A673 (cell line): ENCODE data around the gene CIC. TPM values are rescaled to one million over a fixed set of nuclear protein-coding genes. Genes with fewer than 3 reads are reported as not detected.
A peak's percentile ranks its signal among the peaks of the same experiment; 100 is the strongest.

Experiments used
- BruUV-seq: library from RNA; stranded (reverse); fragments of 400-500 nt; replicated peaks from 2 replicates; lab custom pipeline; 2021; lab: Mats Ljungman, UMichigan
- CTCF ChIA-PET: fragments of 300-600 bp; sonication (Branson Sonifier 250); formaldehyde crosslinking; loops from one replicate; lab custom pipeline; 2022; ENCODE audit warnings: antibody characterized with exemption; lab: Charles Lee
- POLR2A ChIA-PET: fragments of 300-600 bp; sonication (Branson Sonifier 250); formaldehyde crosslinking; loops from one replicate; lab custom pipeline; 2022; ENCODE audit warnings: antibody characterized with exemption; ENCODE audit not compliant: low non-redundant PET; lab: Charles Lee
- DNase-seq: peaks from one replicate; pipeline ENCODE4 v3.0.0-alpha.2; 2015; ENCODE audit warnings: low spot score
- H3K27ac ChIP-seq: fragments of 200-600 bp; sonication (generic); 2 replicates; pipeline ENCODE4 v1.5.1; 2016; ENCODE audit warnings: mixed run types, low read depth, mild to moderate bottlenecking, mixed read lengths, antibody characterized with exemption, low read length; ENCODE audit not compliant: poor library complexity, severe bottlenecking
- H3K27me3 ChIP-seq: fragments of 200-600 bp; sonication (generic); replicated peaks from 2 replicates; pipeline ENCODE4 v1.6.1; 2017; ENCODE audit warnings: mixed run types, low read depth, mild to moderate bottlenecking, mixed read lengths, antibody characterized with exemption, low read length; ENCODE audit not compliant: insufficient read depth, poor library complexity
- H3K36me3 ChIP-seq: fragments of 200-600 bp; sonication (generic); 2 replicates; pipeline ENCODE4 v1.6.1; 2016; ENCODE audit warnings: mixed run types, mild to moderate bottlenecking, mixed read lengths, antibody characterized with exemption, low read length; ENCODE audit not compliant: insufficient read depth, poor library complexity, severe bottlenecking
- H3K4me1 ChIP-seq: fragments of 200-600 bp; sonication (generic); 2 replicates; pipeline ENCODE4 v1.6.1; 2017; ENCODE audit warnings: mixed run types, mild to moderate bottlenecking, mixed read lengths, antibody characterized with exemption, low read length; ENCODE audit not compliant: insufficient read depth, poor library complexity, severe bottlenecking
- H3K4me3 ChIP-seq: fragments of 200-600 bp; sonication (generic); 2 replicates; pipeline ENCODE4 v1.5.1; 2016; ENCODE audit warnings: low read depth, mixed run types, mild to moderate bottlenecking, mixed read lengths, low read length; ENCODE audit not compliant: poor library complexity, severe bottlenecking
- H3K9me3 ChIP-seq: fragments of 200-600 bp; sonication (generic); 2 replicates; pipeline ENCODE4 v1.6.1; 2016; ENCODE audit warnings: mixed run types, low read depth, mild to moderate bottlenecking, mixed read lengths, antibody characterized with exemption, low read length; ENCODE audit not compliant: poor library complexity, severe bottlenecking
- CTCF ChIP-seq: fragments of 300-800, 200-600 bp; sonication (generic); conservative IDR thresholded peaks from 2 replicates; pipeline ENCODE4 v1.5.1; 2017; ENCODE audit warnings: low read depth, mild to moderate bottlenecking, antibody characterized with exemption, low read length, moderate library complexity, mixed read lengths
- EZH2 ChIP-seq: fragments of 200-600 bp; sonication (generic); IDR thresholded peaks from 2 replicates; pipeline ENCODE4 v1.6.1; 2017; ENCODE audit warnings: borderline replicate concordance, low read depth, mild to moderate bottlenecking, mixed read lengths, antibody characterized with exemption, low read length; ENCODE audit not compliant: poor library complexity, severe bottlenecking
- intact Hi-C: fragments of 100-400 bp; cut with micrococcal nuclease; formaldehyde crosslinking; loops from one replicate; pipeline ENCODE4 v1.10.0; 2022; ENCODE audit not compliant: unreplicated experiment
- total RNA-seq: library from RNA; stranded (reverse); gene quantifications from 2 replicates; pipeline ENCODE4 v1.2.3, GENCODE V29; 2021

CIC gene
- total RNA-seq, 1 experiment from 2014 or later: 80.3 TPM

DNA sequence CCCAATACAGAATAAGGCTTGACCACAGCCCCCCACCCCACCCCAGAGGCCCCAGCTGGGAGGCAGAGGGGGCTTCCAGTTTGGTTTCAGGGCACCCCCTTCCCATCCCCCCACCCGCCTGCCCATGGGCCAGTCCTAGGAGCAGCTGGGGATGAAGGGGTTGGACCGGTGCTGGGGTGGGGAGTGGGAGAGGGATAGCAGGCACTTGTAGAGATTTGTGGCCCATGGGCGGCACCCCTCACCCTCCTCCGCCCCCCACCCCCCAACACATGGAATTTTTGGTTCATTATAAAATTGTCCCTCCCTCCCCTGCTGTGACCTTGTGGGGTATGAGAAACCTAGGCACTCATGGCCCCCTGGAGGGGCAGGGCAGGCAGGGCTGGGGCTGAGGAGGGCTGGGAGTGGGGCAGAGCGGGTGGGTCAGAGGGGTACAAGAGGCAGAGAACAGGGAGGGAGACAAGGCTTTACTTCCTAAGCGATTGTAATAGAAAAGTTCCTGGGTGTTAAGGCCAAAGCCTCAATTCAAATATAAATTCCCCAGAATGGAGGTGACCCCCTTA is 21.3 kb upstream of the CIC start:
- H3K9me3 ChIP-seq: no peaks in the 10 kb centered on the region
- POLR2A ChIA-PET: interaction anchor here (0.7 kb wide), 2 partner anchors 58 to 155 kb away, joined by 3 read pairs; no protein-coding TSS in a partner anchor
- peaks cover 23% of the 10 kb centered on the region for H3K36me3 ChIP-seq
- DNase-seq: no peak
- peaks cover 63% of the 10 kb centered on the region for H3K4me1 ChIP-seq
- no peaks in the 10 kb centered on the region for H3K27me3 ChIP-seq
- intact Hi-C loops: no loop called here
- no peak overlapping the region for H3K4me3 ChIP-seq
- TF ChIP-seq CTCF (no peak), EZH2 (no peak)
- no TSS peak for BruUV-seq
- CTCF ChIA-PET: interaction anchor here (3.3 kb wide), 1 partner anchor 32 kb away, joined by 27 read pairs; no protein-coding TSS in a partner anchor
- peak overlapping the region; percentile 52 for H3K27ac ChIP-seq

GRCh38 chr19:42248270-42249148 is 20.5 kb upstream of the CIC start:
- H3K27ac ChIP-seq: peak overlapping the region; percentile 87
- ChIA-PET POLR2A (interaction anchor here (0.7 kb wide), 1 partner anchor 154 kb away, joined by 3 read pairs; no protein-coding TSS in a partner anchor), CTCF (interaction anchor here (0.6 kb wide), 1 partner anchor 108 kb away, joined by 7 read pairs; no protein-coding TSS in a partner anchor)
- no peaks in the 10 kb centered on the region for H3K9me3 ChIP-seq
- peaks cover 64% of the 10 kb centered on the region for H3K4me1 ChIP-seq
- BruUV-seq: no TSS peak
- DNase-seq: no peak
- peaks cover 23% of the 10 kb centered on the region for H3K36me3 ChIP-seq
- intact Hi-C loops: no loop called here
- TF ChIP-seq EZH2 (no peak), CTCF (no peak)
- no peak overlapping the region for H3K4me3 ChIP-seq
- no peaks in the 10 kb centered on the region for H3K27me3 ChIP-seq

GRCh38 chr19:42249149-42249750 is 19.8 kb upstream of the CIC start:
- Histone ChIP-seq H3K36me3 (peaks cover 23% of the 10 kb centered on the region), H3K27ac (peak overlapping the region; percentile 87), H3K4me3 (no peak overlapping the region), H3K9me3 (no peaks in the 10 kb centered on the region), H3K4me1 (peaks cover 59% of the 10 kb centered on the region), H3K27me3 (no peaks in the 10 kb centered on the region)
- no peak for DNase-seq
- BruUV-seq: no TSS peak
- CTCF ChIA-PET: interaction anchor here (2.7 kb wide), 1 partner anchor 30 kb away, joined by 12 read pairs; no protein-coding TSS in a partner anchor
- intact Hi-C loops: no loop called here
- TF ChIP-seq CTCF (no peak), EZH2 (no peak)
- POLR2A ChIA-PET: no interaction called here
